Tracheal epithelial cell (primary cell): ENCODE results near the gene ARHGEF40. TPM values are rescaled to one million over a fixed set of nuclear protein-coding genes. Genes with fewer than 3 reads are reported as not detected.

Experiments used
- total RNA-seq: library from RNA; depleted of rRNA; stranded (reverse); fragments of >200 nt; gene quantifications from 2 replicates; pipeline ENCODE4 v1.2.1, GENCODE V29; 2014

ARHGEF40 gene
- total RNA-seq = 11.5 and 18.3 TPM in 2 replicates

DNA sequence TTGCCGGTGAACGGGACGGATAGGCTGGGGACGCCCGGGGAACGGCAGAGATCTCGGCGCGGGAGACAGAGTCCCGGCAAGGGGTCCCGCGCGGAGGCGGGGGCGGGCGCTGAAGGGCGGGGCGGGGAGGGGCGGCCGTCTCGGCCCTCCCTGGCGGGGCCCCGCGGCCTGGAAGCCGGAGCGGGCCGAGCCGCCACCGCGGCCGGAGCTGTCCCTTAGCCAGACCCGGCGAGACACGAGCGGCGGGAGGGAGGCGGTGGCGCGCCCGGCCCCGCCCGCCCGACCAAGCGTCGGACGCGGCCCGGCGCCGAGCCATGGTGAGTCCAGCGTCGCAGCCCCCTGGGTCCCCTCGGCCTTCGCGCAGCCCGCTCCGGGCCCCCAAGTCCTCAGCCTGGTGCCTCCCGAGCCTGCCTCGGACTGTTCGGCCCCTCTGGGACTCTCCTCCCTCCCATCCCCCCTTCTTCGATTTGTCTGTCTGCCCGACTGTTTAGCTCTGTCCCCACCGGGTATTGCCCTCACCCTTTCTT, at the start of gene ARHGEF40:
ARHGEF40 (plus strand) TSS at position 222 of the 527 bp plus-strand sequence; CDS start at position 315, 93 bp downstream.

GRCh38 chr14:21024585-21025370, 45.3 kb upstream of the ARHGEF40 start, which contains the start of gene NDRG2:
NDRG2 (minus strand) TSS chr14:21025061; CDS start chr14:21023315, 1,746 bp downstream.

DNA sequence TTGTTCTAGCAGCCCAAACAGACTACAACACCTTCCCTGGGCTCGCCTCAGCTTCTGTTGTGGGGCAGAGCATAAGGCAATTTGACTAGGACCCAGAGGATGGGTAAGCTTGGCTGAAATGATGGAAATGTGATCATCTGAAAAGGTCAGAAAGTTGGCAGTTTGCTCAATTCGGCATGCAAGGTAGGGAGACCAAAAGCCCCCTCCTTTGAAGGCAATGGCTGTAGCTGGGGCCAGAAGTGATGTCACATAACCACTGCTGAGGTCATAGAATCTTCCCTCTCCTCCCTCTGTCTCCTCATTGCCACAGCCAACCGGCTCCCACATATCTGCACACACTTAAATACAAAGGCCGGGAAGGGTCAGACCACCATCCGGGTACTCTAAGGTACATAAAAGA, 40.2 kb upstream of the ARHGEF40 start, which contains the start of gene TPPP2:
TPPP2 (plus strand) TSS at position 301 of the 400 bp plus-strand sequence. CDS start 365 bp downstream, outside the sequence.

DNA sequence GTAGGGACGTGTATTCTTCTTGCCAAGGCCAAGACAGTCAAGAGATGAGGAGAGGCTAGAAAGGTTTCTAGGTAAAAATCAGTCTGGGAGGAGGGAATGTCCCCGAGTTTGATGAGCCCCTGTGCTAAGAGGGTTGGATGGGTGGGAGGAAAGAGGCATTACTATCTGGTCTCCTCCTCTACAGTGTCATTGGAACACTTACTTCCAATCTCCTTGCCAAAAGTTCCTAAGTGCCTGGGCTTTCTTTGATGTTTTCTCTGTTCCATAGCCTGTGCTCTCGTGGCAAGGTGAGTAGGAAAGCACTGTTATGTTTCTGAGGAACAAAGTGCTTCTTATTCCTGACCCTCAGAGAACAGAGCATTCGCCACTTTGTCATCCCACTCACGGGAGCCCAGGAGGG, 35.4 kb upstream of the ARHGEF40 start, which contains the start of gene RNASE13:
RNASE13 (minus strand) TSS at position 101 of the 400 bp plus-strand sequence. CDS start 519 bp downstream, outside the sequence.

GRCh38 chr14:21041676-21042433, 28.2 kb upstream of the ARHGEF40 start, which contains the start of gene RNASE7:
RNASE7 (plus strand) TSS chr14:21042362; CDS start chr14:21042993, 631 bp downstream.

DNA sequence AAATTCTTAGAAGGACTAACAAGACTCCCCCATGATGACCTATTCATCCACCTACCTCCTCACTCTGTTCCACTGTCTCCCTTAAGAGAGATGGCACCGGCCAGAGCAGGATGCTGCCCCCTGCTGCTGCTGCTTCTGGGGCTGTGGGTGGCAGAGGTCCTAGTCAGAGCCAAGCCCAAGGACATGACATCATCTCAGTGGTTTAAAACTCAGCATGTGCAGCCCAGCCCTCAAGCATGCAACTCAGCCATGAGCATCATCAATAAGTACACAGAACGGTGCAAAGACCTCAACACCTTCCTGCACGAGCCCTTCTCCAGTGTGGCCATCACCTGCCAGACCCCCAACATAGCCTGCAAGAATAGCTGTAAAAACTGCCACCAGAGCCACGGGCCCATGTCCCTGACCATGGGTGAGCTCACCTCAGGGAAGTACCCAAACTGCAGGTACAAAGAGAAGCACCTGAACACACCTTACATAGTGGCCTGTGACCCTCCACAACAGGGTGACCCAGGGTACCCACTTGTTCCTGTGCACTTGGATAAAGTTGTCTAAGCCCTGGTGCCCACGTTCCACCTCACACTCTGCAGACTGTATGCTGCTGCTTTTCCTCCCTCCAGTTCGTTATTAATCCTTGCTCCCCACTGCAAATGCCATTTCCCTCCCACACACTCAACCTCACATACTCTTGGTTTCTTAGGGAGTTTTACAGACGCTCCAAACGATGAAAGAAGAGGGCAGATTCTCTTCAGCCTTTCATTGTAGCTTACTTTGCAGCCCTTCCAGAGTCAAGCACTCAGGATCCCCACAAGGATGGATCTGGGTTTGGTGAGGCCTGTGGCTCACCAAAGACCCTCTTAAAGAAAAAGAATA, 12.1 kb upstream of the ARHGEF40 start, which contains the start of gene RNASE8:
RNASE8 (plus strand) TSS at position 20 of the 873 bp plus-strand sequence; CDS start at position 91, 71 bp downstream.

DNA sequence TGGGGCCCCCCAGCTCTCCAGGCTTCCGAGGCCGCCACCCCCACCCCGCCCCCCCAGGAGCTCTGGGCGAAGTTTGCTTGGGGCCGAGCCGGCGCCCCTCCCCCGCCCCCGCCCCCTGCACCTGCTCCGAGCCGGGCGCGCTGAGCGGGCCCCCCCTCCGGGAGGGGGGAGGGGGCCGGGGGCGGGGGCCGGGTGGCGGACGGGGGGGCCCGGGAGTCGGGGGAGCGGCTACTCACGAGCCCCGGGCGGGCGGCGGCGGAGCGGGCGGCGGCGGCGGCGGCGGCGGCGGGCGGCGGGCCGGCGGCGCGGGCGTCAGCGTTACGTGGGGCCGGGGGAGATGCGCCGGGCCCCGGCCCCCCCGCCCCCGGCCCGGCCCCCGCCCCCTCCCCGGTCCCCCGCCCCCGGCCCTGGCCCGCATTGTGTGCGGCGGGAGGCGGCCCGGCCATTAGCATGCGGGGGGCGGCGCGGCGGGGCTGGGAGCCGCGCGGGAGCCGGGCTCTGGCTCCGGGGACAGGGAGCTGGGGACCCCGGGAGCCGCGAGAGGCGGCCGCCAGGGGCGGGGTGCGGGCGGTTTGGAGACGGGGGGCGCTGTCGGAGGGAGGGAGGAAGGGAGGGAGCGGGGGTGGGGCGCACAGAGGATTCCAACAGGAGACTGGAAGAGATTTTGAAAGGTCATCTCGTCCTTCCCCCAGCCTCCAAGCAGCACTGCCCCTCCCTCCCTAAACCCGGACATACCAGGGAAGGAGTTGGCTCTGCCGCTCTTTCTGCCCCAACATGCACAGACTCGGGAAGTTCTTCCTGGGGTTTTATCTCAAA, 28.2 kb downstream of the ARHGEF40 start, which contains the start of gene ZNF219:
ZNF219 (minus strand) TSS at position 580 of the 816 bp plus-strand sequence. CDS start 5,064 bp downstream, outside the sequence.

DNA sequence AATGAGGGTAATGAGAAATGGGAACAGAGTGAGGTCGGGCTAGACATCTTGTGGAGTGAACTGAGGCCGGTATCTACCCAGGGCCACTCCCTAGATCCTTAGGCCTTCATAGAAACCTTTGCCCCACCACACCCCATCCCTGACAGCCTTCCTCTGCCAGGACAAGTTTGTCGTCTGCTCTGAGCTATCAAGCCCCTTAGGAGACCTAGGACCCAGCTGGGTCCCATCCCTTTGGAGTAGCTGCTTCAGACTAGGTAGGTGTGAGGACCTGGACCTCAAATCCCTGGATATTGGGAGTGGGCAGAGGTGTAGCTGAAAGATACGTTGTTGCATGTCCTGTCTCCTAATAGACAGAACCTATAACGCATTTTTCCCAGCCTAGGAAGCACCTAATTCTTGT, 30.8 kb downstream of the ARHGEF40 start, which contains the start of gene TMEM253:
TMEM253 (plus strand) TSS at position 136 of the 400 bp plus-strand sequence. CDS start 278 bp downstream, outside the sequence.

Other genes with a start within 250 kb of the ARHGEF40 start
- not detected in 2 replicates for gene RNASE3, start 178.9 kb upstream of the ARHGEF40 start, total RNA-seq
- gene RNASE2, start 114.8 kb upstream of the ARHGEF40 start, total RNA-seq = not detected in 2 replicates
- gene METTL17, start 80.3 kb upstream of the ARHGEF40 start, total RNA-seq = 47.2 and 64.6 TPM in 2 replicates
- 0.48 TPM in 1 of 2 replicates, not detected in the other for gene SLC39A2, start 71.0 kb upstream of the ARHGEF40 start, total RNA-seq
- 11.8 and 13.2 TPM in 2 replicates for gene NDRG2, start 45.2 kb upstream of the ARHGEF40 start, total RNA-seq
- gene TPPP2, start 40.1 kb upstream of the ARHGEF40 start, total RNA-seq = not detected in 2 replicates
- gene RNASE13, start 35.5 kb upstream of the ARHGEF40 start, total RNA-seq = not detected in 2 replicates
- gene RNASE7, start 27.9 kb upstream of the ARHGEF40 start, total RNA-seq = 13.6 and 36.1 TPM in 2 replicates
- gene RNASE8, start 12.5 kb upstream of the ARHGEF40 start, total RNA-seq = 0.72 TPM in 1 of 2 replicates, not detected in the other
- 10.2 and 23.1 TPM in 2 replicates for gene ZNF219, start 28.4 kb downstream of the ARHGEF40 start, total RNA-seq
- gene TMEM253, start 30.8 kb downstream of the ARHGEF40 start, total RNA-seq = 0.24 TPM in 1 of 2 replicates, not detected in the other
- gene OR5AU1, start 85.8 kb downstream of the ARHGEF40 start, total RNA-seq = not detected in 2 replicates
- gene HNRNPC, start 199.1 kb downstream of the ARHGEF40 start, total RNA-seq = 740 and 773 TPM in 2 replicates
- not detected in 2 replicates for gene RPGRIP1, start 209.8 kb downstream of the ARHGEF40 start, total RNA-seq